ENCODE results near the gene HSF4. TPM values are rescaled to one million over a fixed set of nuclear protein-coding genes. Genes with fewer than 3 reads are reported as not detected.

HSF4 gene
- total RNA-seq, 2 donors from 2014 or later, result 15.3 to 157 TPM

DNA sequence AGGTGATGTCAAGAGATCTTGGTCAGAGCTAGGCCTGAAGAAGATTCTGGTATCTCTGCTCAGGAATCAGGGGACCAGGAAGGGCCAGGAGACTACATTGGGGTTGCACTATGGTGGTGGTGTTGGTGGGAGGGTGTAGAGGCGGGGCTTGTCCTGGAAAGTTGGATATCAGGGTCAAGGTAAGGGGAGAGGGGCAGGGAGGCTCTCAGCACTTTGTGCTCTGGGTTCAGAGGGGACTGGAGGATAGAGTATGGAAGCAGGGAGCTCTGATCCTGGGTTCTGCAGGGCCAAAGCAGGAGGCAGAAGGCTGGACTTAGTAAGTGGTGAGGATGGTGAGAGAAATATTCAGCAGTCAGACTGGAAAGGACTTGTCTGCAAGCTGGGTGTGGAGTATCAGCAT, 8.8 kb downstream of the HSF4 start:
- Histone ChIP-seq H3K36me3 (no peaks in the 10 kb centered on the region), H3K9me3 (no peaks in the 10 kb centered on the region), H3K4me3 (peak overlapping the region; percentile 37 to 54), H3K4me1 (peaks cover 0 to 70% of the 10 kb centered on the region in 2 donors), H3K27me3 (no peaks in the 10 kb centered on the region), H3K27ac (peak overlapping the region; percentile 90 to 96)
- no peak for DNase-seq (ENCODE audit: low spot score)
- TF ChIP-seq, protein P1, sequence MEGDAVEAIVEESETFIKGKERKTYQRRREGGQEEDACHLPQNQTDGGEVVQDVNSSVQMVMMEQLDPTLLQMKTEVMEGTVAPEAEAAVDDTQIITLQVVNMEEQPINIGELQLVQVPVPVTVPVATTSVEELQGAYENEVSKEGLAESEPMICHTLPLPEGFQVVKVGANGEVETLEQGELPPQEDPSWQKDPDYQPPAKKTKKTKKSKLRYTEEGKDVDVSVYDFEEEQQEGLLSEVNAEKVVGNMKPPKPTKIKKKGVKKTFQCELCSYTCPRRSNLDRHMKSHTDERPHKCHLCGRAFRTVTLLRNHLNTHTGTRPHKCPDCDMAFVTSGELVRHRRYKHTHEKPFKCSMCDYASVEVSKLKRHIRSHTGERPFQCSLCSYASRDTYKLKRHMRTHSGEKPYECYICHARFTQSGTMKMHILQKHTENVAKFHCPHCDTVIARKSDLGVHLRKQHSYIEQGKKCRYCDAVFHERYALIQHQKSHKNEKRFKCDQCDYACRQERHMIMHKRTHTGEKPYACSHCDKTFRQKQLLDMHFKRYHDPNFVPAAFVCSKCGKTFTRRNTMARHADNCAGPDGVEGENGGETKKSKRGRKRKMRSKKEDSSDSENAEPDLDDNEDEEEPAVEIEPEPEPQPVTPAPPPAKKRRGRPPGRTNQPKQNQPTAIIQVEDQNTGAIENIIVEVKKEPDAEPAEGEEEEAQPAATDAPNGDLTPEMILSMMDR (IDR thresholded peaks at IDR 0.05), result no peak

DNA sequence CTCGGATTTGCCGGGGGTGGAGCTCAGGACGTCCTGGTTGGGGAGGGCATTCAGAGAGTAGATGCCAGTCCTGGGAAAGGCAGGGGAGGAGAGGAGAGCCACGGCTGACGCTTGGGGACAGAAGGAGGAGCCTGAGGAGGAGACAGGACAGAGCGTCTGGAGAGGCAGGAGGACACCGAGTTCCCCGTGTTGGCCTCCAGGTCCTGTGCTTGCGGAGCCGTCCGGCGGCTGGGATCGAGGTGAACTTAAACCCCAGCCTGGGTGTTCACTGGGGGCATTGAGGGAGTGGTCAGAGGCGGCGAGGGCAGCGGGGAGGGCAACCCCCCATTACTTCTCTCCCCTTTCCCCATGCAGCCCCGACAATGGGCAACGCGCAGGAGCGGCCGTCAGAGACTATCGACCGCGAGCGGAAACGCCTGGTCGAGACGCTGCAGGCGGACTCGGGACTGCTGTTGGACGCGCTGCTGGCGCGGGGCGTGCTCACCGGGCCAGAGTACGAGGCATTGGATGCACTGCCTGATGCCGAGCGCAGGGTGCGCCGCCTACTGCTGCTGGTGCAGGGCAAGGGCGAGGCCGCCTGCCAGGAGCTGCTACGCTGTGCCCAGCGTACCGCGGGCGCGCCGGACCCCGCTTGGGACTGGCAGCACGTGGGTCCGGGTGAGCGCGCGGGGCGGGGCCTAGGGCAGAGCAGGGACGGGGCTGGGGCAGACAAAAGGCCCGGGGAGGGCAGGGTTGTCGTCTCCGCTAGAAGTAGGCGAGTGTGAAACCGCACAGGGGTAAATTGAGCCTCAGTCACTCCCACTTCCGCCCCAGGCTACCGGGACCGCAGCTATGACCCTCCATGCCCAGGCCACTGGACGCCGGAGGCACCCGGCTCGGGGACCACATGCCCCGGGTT, 9.5 kb downstream of the HSF4 start:
- H3K4me1 ChIP-seq, result peaks cover 0 to 72% of the 10 kb centered on the region in 2 donors
- DNase-seq (ENCODE audit: low spot score), result peak; percentile 91
- no peaks in the 10 kb centered on the region for H3K27me3 ChIP-seq
- H3K4me3 ChIP-seq, result peak overlapping the region; percentile 37 to 54
- no peaks in the 10 kb centered on the region for H3K36me3 ChIP-seq
- H3K9me3 ChIP-seq, result no peaks in the 10 kb centered on the region
- TF ChIP-seq, protein P1 (IDR thresholded peaks at IDR 0.05), result peak in 1 of 2 donors; percentile 62
- H3K27ac ChIP-seq, result peak overlapping the region; percentile 90 to 96

DNA sequence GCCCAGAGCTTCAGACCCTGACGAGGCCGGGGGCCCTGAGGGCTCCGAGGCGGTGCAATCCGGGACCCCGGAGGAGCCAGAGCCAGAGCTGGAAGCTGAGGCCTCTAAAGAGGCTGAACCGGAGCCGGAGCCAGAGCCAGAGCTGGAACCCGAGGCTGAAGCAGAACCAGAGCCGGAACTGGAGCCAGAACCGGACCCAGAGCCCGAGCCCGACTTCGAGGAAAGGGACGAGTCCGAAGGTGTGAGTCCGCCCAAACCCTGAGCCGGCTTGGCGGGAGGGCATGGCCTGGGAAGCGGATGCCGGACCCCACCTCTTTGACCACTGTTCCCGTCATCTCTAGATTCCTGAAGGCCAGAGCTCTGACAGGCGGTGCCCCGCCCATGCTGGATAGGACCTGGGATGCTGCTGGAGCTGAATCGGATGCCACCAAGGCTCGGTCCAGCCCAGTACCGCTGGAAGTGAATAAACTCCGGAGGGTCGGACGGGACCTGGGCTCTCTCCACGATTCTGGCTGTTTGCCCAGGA, 10.2 kb downstream of the HSF4 start:
- H3K4me3 ChIP-seq, result peak overlapping the region; percentile 37 to 54
- H3K36me3 ChIP-seq, result no peaks in the 10 kb centered on the region
- H3K4me1 ChIP-seq, result peaks cover 0 to 66% of the 10 kb centered on the region in 2 donors
- peak overlapping the region; percentile 90 to 96 for H3K27ac ChIP-seq
- no peaks in the 10 kb centered on the region for H3K9me3 ChIP-seq
- H3K27me3 ChIP-seq, result no peaks in the 10 kb centered on the region
- TF ChIP-seq, protein P1 (IDR thresholded peaks at IDR 0.05), result no peak
- DNase-seq (ENCODE audit: low spot score), result no peak

DNA sequence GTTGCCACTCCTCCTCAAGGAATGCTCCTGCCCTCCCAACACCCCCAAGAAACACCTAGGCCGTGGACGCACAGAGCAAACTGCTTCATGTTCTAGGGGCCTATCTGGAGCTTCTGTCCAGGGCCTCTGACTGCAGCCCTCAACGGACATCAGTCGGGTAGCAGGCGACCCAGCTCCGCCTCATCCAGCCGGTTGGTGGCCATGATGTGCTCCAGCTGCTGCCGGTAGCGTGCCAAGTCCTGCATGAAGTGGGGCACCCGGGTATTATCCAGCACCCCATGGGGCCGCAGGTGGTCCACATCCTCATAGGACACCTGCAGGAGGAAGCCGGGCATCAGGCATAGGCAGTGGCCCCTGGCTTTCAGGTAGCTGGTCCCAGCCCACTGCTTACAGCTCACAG, 12.1 kb downstream of the HSF4 start:
- TF ChIP-seq, protein P1 (IDR thresholded peaks at IDR 0.05), result no peak
- no peaks in the 10 kb centered on the region for H3K9me3 ChIP-seq
- H3K27ac ChIP-seq, result no peak overlapping the region
- no peak overlapping the region for H3K4me3 ChIP-seq
- no peaks in the 10 kb centered on the region for H3K27me3 ChIP-seq
- H3K4me1 ChIP-seq, result peaks cover 0 to 49% of the 10 kb centered on the region in 2 donors
- no peak for DNase-seq (ENCODE audit: low spot score)
- H3K36me3 ChIP-seq, result no peaks in the 10 kb centered on the region

DNA sequence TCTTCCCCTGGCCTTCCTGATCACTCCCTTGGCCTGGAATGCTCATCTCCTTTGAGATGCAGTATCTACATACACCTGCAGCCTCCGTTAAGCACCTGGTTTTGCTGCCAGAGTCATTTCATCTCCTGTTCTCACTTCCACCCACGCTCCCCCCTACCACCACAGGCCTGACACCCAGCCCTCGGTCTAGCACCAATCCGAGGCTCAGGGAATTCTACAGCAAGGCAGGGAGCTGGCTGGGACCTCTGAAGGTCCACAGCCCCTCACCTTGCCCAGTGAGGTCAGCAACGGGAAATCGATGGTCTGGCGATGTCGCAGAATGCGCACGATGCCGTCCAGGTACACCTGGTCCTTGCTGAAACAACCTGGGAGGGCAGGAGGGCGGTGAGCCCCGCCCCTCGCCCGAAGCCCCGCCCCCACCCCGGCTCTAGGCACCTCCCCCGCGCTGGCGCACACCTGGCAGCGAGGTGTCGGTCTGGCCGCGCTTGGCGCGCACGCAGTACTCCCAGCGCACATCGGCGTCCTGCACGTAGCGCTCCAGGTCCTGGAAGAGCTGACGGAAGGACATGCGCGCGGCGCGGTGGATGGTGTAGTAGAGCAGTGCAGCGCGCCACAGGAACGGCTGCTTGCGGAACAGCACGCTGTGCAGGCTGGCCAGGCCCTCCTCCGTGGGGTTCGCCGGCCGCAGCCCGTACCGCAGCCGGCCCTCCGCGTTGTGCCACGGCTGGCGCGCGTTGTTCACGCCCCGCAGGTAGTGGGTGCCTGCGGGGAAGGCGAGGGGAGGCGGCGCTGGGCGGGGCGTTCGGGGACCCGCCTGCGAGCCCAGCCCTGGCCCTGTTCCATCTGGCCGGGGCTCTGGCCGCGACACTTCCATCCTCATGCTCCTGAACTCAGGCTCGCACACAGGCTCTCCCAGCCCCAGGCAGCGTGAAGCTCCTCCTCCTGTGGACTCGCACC, 13.5 kb downstream of the HSF4 start:
- TF ChIP-seq, protein P1 (IDR thresholded peaks at IDR 0.05), result peak in 1 of 2 donors; percentile 35
- Histone ChIP-seq H3K9me3 (no peaks in the 10 kb centered on the region), H3K4me1 (peaks cover 0 to 47% of the 10 kb centered on the region in 2 donors), H3K4me3 (peak overlapping the region; percentile 19 to 54), H3K27me3 (no peaks in the 10 kb centered on the region), H3K27ac (peak overlapping the region; percentile 66 to 82), H3K36me3 (no peaks in the 10 kb centered on the region)
- no peak for DNase-seq (ENCODE audit: low spot score)
